DND-41 (cell line): Measurements from ENCODE around the gene ZNF883.

Experiments
- CTCF ChIP-seq: IDR thresholded peaks from 2 replicates; pipeline ENCODE4 v1.5.1; 2012; ENCODE audit warnings: borderline replicate concordance, low read length, moderate library complexity, mild to moderate bottlenecking; ENCODE audit not compliant: poor library complexity, severe bottlenecking; ENCODE audit errors: extremely low read depth
- EZH2 ChIP-seq: IDR thresholded peaks from 3 replicates; pipeline ENCODE4 v1.6.1; 2012; ENCODE audit warnings: borderline replicate concordance, low read depth, mild to moderate bottlenecking, moderate library complexity, low read length, inconsistent platforms; ENCODE audit not compliant: severe bottlenecking

- TF ChIP-seq EZH2 (no peak), CTCF (no peak)
These were observed 6.2 kb downstream of the ZNF883 start for GRCh38 chr9:113005777-113006176.
